ENCODE results near the gene HBA2.

DNA sequence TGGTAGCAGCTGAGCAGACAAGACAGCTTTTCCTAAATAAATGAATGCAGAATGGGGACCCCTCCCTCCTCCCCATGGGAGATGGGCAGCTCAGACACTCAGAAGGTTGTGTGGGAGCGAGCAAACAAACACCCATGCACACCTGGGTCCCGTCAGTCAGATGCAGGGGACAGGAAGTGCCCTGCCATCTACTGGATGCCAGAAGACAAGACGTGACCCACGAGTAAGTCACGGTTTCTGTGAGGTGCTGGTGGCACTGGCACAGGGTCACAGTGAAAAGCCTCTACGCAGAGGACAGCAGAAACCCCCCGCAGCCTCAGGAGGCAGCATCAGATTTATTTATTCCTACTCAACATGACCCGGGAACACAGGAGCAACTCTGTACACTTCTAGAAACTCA is 16.0 kb downstream of the HBA2 start:
- TF ChIP-seq, protein P1, sequence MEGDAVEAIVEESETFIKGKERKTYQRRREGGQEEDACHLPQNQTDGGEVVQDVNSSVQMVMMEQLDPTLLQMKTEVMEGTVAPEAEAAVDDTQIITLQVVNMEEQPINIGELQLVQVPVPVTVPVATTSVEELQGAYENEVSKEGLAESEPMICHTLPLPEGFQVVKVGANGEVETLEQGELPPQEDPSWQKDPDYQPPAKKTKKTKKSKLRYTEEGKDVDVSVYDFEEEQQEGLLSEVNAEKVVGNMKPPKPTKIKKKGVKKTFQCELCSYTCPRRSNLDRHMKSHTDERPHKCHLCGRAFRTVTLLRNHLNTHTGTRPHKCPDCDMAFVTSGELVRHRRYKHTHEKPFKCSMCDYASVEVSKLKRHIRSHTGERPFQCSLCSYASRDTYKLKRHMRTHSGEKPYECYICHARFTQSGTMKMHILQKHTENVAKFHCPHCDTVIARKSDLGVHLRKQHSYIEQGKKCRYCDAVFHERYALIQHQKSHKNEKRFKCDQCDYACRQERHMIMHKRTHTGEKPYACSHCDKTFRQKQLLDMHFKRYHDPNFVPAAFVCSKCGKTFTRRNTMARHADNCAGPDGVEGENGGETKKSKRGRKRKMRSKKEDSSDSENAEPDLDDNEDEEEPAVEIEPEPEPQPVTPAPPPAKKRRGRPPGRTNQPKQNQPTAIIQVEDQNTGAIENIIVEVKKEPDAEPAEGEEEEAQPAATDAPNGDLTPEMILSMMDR (conservative IDR thresholded peaks at IDR 0.05; ENCODE audit: low read depth, low read length): no peak
- TF ChIP-seq POLR2A (IDR thresholded peaks at IDR 0.05; ENCODE audit: low read depth, low read length) (no peak), CHD1 (IDR thresholded peaks at IDR 0.05; ENCODE audit: low read depth, low read length) (no peak), BHLHE40 (IDR thresholded peaks at IDR 0.05; ENCODE audit: low read depth, low read length) (no peak), MAZ (IDR thresholded peaks at IDR 0.05; ENCODE audit: borderline replicate concordance, low read depth, low read length) (no peak), RAD21 (IDR thresholded peaks at IDR 0.05; ENCODE audit: low read length) (no peak), NFE2L2 (IDR thresholded peaks at IDR 0.05; ENCODE audit: low read depth, low read length) (no peak), RFX5 (IDR thresholded peaks at IDR 0.05; ENCODE audit: low read depth, low read length) (no peak), SMC3 (IDR thresholded peaks at IDR 0.05; ENCODE audit: low read depth, low read length) (no peak)
- TF ChIP-seq, protein P2, sequence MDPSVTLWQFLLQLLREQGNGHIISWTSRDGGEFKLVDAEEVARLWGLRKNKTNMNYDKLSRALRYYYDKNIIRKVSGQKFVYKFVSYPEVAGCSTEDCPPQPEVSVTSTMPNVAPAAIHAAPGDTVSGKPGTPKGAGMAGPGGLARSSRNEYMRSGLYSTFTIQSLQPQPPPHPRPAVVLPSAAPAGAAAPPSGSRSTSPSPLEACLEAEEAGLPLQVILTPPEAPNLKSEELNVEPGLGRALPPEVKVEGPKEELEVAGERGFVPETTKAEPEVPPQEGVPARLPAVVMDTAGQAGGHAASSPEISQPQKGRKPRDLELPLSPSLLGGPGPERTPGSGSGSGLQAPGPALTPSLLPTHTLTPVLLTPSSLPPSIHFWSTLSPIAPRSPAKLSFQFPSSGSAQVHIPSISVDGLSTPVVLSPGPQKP (IDR thresholded peaks at IDR 0.05; ENCODE audit: borderline replicate concordance, low read depth, low read length): no peak
- TF ChIP-seq, protein P3, sequence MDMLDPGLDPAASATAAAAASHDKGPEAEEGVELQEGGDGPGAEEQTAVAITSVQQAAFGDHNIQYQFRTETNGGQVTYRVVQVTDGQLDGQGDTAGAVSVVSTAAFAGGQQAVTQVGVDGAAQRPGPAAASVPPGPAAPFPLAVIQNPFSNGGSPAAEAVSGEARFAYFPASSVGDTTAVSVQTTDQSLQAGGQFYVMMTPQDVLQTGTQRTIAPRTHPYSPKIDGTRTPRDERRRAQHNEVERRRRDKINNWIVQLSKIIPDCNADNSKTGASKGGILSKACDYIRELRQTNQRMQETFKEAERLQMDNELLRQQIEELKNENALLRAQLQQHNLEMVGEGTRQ (IDR thresholded peaks at IDR 0.05; ENCODE audit: low read depth, low read length): no peak
